ENCODE data around the gene KCNV2.

KCNV2 gene

GRCh38 chr9:2755285-2755684 lies 38.0 kb downstream of the KCNV2 start:
- DNase-seq (ENCODE audit: low spot score in 2 of 2) = peak; percentile 22 to 93
- peaks cover 39% of the 10 kb centered on the region for H3K4me1 ChIP-seq
- H3K27me3 ChIP-seq (ENCODE audit: low read depth) = no peaks in the 10 kb centered on the region
- H3K9me3 ChIP-seq = no peaks in the 10 kb centered on the region
- no peak overlapping the region for H3K4me3 ChIP-seq
- in situ Hi-C loops (cut with MboI; ENCODE audit: low sequenced_read_pairs) = no loop called here
- H3K36me3 ChIP-seq (replicated peaks) = peaks cover 7% of the 10 kb centered on the region; the same call in 1 of the 2 replicates

- in situ Hi-C loops (cut with MboI; ENCODE audit: low sequenced_read_pairs) = no loop called here
Measured at GRCh38 chr9:2758162-2758897, 41.0 kb downstream of the KCNV2 start.

GRCh38 chr9:2758898-2759510 lies 41.7 kb downstream of the KCNV2 start:
- Histone ChIP-seq H3K27me3 (ENCODE audit: low read depth) (no peaks in the 10 kb centered on the region), H3K4me1 (peaks cover 39% of the 10 kb centered on the region), H3K9me3 (no peaks in the 10 kb centered on the region), H3K4me3 (no peak overlapping the region), H3K36me3 (replicated peaks) (peaks cover 17% of the 10 kb centered on the region; the same call in 1 of the 2 replicates)
- in situ Hi-C loops (cut with MboI; ENCODE audit: low sequenced_read_pairs) = no loop called here
- peak in 1 of 2 experiments; percentile 14 for DNase-seq (ENCODE audit: low spot score in 2 of 2)

More at GRCh38 chr9:2758162-2758897, 41.0 kb downstream of the KCNV2 start:
- no peak overlapping the region for H3K4me3 ChIP-seq
- H3K9me3 ChIP-seq = no peaks in the 10 kb centered on the region
- no peak for DNase-seq (ENCODE audit: low spot score in 2 of 2)
- peaks cover 14% of the 10 kb centered on the region; the same call in 1 of the 2 replicates for H3K36me3 ChIP-seq (replicated peaks)
- H3K4me1 ChIP-seq = peaks cover 39% of the 10 kb centered on the region
- no peaks in the 10 kb centered on the region for H3K27me3 ChIP-seq (ENCODE audit: low read depth)

GRCh38 chr9:2761424-2761823 lies 44.1 kb downstream of the KCNV2 start:
- no peak for DNase-seq (ENCODE audit: low spot score in 2 of 2)
- H3K36me3 ChIP-seq (replicated peaks) = peaks cover 17% of the 10 kb centered on the region; the same call in 1 of the 2 replicates
- H3K4me3 ChIP-seq = no peak overlapping the region
- no peaks in the 10 kb centered on the region for H3K27me3 ChIP-seq (ENCODE audit: low read depth)
- peaks cover 23% of the 10 kb centered on the region for H3K4me1 ChIP-seq
- in situ Hi-C loops (cut with MboI; ENCODE audit: low sequenced_read_pairs) = no loop called here
- no peaks in the 10 kb centered on the region for H3K9me3 ChIP-seq

- Histone ChIP-seq H3K27me3 (ENCODE audit: low read depth) (no peaks in the 10 kb centered on the region), H3K36me3 (replicated peaks) (peaks cover 23% of the 10 kb centered on the region), H3K9me3 (no peaks in the 10 kb centered on the region), H3K4me3 (no peak overlapping the region), H3K4me1 (peaks cover 7% of the 10 kb centered on the region)
- in situ Hi-C loops (cut with MboI; ENCODE audit: low sequenced_read_pairs) = no loop called here
- no peak for DNase-seq (ENCODE audit: low spot score in 2 of 2)
Measured at GRCh38 chr9:2764353-2764752, 47.0 kb downstream of the KCNV2 start.

GRCh38 chr9:2765250-2765880 lies 48.1 kb downstream of the KCNV2 start:
- in situ Hi-C loops (cut with MboI; ENCODE audit: low sequenced_read_pairs) = no loop called here
- Histone ChIP-seq H3K36me3 (replicated peaks) (peaks cover 25% of the 10 kb centered on the region), H3K27me3 (ENCODE audit: low read depth) (no peaks in the 10 kb centered on the region), H3K4me3 (no peak overlapping the region), H3K4me1 (no peaks in the 10 kb centered on the region), H3K9me3 (no peaks in the 10 kb centered on the region)
- no peak for DNase-seq (ENCODE audit: low spot score in 2 of 2)

- Histone ChIP-seq H3K9me3 (no peaks in the 10 kb centered on the region), H3K4me3 (no peak overlapping the region), H3K36me3 (replicated peaks) (peaks cover 31% of the 10 kb centered on the region), H3K4me1 (no peaks in the 10 kb centered on the region), H3K27me3 (ENCODE audit: low read depth) (no peaks in the 10 kb centered on the region)
- in situ Hi-C loops (cut with MboI; ENCODE audit: low sequenced_read_pairs) = no loop called here
- no peak for DNase-seq (ENCODE audit: low spot score in 2 of 2)
Measured at GRCh38 chr9:2767800-2768677, 50.7 kb downstream of the KCNV2 start.

- in situ Hi-C loops (cut with MboI; ENCODE audit: low sequenced_read_pairs) = no loop called here
- no peaks in the 10 kb centered on the region for H3K27me3 ChIP-seq (ENCODE audit: low read depth)
- no peak for DNase-seq (ENCODE audit: low spot score in 2 of 2)
- no peaks in the 10 kb centered on the region for H3K4me1 ChIP-seq
- no peaks in the 10 kb centered on the region for H3K9me3 ChIP-seq
- H3K36me3 ChIP-seq (replicated peaks) = peaks cover 51% of the 10 kb centered on the region
- H3K4me3 ChIP-seq = no peak overlapping the region
Measured at GRCh38 chr9:2771087-2771486, 53.8 kb downstream of the KCNV2 start.

- peaks cover 57% of the 10 kb centered on the region for H3K36me3 ChIP-seq (replicated peaks)
- H3K4me1 ChIP-seq = no peaks in the 10 kb centered on the region
- in situ Hi-C loops (cut with MboI; ENCODE audit: low sequenced_read_pairs) = no loop called here
- no peak for DNase-seq (ENCODE audit: low spot score in 2 of 2)
- no peak overlapping the region for H3K4me3 ChIP-seq
- no peaks in the 10 kb centered on the region for H3K27me3 ChIP-seq (ENCODE audit: low read depth)
- H3K9me3 ChIP-seq = 0 out of 2 replicates have a peak, but pooled peaks cover 3% of the 10 kb centered on the region
Measured at GRCh38 chr9:2771661-2772060, 54.4 kb downstream of the KCNV2 start.

- Histone ChIP-seq H3K4me1 (no peaks in the 10 kb centered on the region; the same call in 1 of the 2 replicates), H3K27me3 (ENCODE audit: low read depth) (no peaks in the 10 kb centered on the region), H3K36me3 (replicated peaks) (peaks cover 88% of the 10 kb centered on the region), H3K4me3 (no peak overlapping the region), H3K9me3 (0 out of 2 replicates have a peak, but pooled peaks cover 5% of the 10 kb centered on the region)
- in situ Hi-C loops (cut with MboI; ENCODE audit: low sequenced_read_pairs) = no loop called here
- no peak for DNase-seq (ENCODE audit: low spot score in 2 of 2)
Measured at GRCh38 chr9:2777454-2777853, 60.1 kb downstream of the KCNV2 start.

- in situ Hi-C loops (cut with MboI; ENCODE audit: low sequenced_read_pairs) = no loop called here
- H3K4me1 ChIP-seq = no peaks in the 10 kb centered on the region; the same call in 1 of the 2 replicates
- DNase-seq (ENCODE audit: low spot score in 2 of 2) = no peak
- 0 out of 2 replicates have a peak, but pooled peaks cover 5% of the 10 kb centered on the region for H3K9me3 ChIP-seq
- no peaks in the 10 kb centered on the region for H3K27me3 ChIP-seq (ENCODE audit: low read depth)
- H3K36me3 ChIP-seq (replicated peaks) = peaks cover 86% of the 10 kb centered on the region
- no peak overlapping the region for H3K4me3 ChIP-seq
Measured at GRCh38 chr9:2778816-2779215, 61.5 kb downstream of the KCNV2 start.
